HFF-Myc (cell line): ENCODE results near the gene NR0B2.
A peak's percentile ranks its signal among the peaks of the same experiment; 100 is the strongest.
"Not testable (repeated sequence)": the region's sequence is repeated elsewhere in the genome, so short reads cannot be mapped to it uniquely, and the experiment has no call there.

Experiments used
- DNase-seq: peaks from one replicate; pipeline ENCODE4 v3.0.0-alpha.2; 2011; ENCODE audit warnings: low read depth; ENCODE audit errors: extremely low read depth
- H3K4me3 ChIP-seq: replicated peaks from 2 replicates; pipeline ENCODE4 v1.5.1; 2011; ENCODE audit warnings: low read depth, mild to moderate bottlenecking, control low read depth, low read length
- TF ChIP-seq, protein P1 (sequence below): IDR thresholded peaks from 2 replicates; pipeline ENCODE4 v1.5.1; 2012; ENCODE audit warnings: mild to moderate bottlenecking, low read depth, low read length, control low read depth; ENCODE audit errors: missing control alignments

The NR0B2 gene

DNA sequence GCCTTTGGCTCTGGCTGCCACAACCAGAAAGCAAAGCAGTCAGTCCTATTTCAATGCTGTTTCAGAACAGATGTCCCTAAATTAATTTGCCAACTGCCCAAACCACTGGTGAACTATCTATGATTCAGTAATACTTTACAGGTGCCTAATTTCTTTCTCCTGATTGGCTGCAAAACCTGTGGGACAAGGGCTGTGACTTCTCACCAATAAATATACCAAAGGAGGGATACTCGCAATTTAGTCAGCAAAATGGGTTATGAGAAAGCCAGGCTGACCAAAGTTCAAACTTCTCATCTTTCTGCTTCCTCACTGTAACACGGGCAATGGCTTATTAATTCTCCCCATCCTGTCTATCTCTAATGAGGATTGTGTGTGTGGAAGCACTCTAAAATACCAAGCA lies 36.4 kb downstream of the NR0B2 start:
- TF ChIP-seq, protein P1, sequence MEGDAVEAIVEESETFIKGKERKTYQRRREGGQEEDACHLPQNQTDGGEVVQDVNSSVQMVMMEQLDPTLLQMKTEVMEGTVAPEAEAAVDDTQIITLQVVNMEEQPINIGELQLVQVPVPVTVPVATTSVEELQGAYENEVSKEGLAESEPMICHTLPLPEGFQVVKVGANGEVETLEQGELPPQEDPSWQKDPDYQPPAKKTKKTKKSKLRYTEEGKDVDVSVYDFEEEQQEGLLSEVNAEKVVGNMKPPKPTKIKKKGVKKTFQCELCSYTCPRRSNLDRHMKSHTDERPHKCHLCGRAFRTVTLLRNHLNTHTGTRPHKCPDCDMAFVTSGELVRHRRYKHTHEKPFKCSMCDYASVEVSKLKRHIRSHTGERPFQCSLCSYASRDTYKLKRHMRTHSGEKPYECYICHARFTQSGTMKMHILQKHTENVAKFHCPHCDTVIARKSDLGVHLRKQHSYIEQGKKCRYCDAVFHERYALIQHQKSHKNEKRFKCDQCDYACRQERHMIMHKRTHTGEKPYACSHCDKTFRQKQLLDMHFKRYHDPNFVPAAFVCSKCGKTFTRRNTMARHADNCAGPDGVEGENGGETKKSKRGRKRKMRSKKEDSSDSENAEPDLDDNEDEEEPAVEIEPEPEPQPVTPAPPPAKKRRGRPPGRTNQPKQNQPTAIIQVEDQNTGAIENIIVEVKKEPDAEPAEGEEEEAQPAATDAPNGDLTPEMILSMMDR = no peak
- H3K4me3 ChIP-seq = no peak overlapping the region
- no peak for DNase-seq

GRCh38 chr1:26874896-26875295 lies 38.9 kb downstream of the NR0B2 start:
- TF ChIP-seq, protein P1 = no peak
- DNase-seq = no peak
- H3K4me3 ChIP-seq = no peak overlapping the region

GRCh38 chr1:26873097-26873496 lies 40.7 kb downstream of the NR0B2 start:
- H3K4me3 ChIP-seq, DNase-seq: not testable (repeated sequence)

DNA sequence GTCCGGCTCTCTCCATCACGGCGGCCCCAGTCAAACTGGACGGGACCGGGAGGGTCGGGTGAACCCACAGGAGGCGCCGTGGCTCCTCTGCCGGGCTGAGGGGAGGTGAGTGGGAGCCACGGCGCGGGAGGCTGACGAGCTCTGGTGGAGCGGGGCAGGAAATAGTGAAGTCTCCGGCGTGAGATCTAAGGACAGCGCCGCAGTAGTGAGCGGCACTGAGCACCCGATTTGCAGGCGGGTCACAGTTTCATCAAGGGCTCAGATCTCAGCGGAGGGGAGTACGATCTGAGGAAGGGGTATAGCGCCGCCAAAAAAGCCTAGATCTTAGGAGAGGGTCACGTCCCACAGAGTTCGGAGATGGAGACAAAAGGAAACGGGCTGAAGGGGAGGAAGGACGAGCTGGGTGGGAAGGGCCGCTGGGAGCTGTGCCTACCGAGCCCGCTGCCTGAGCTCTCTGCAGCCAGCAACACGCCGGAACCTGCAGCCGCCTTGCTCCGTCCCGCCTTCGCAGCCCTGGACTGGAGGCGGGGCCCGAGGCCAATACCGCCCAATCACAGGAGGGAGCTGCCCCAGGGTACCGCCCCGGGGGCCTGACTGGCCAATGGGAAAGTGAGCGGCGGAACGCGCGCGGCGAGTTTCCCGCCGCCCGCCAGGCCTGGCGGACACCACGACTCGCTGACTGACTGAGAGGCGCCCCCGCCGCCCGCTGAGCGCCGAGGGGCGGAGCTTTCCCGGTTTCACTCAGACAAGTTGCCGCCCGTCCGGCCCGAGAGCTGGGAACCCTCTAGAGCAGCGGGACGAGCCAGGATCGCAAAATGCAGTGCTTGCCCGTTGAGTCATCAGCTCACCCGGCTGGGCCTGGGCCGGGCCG lies 48.9 kb downstream of the NR0B2 start:
- peak overlapping the region; percentile 59 for H3K4me3 ChIP-seq
- TF ChIP-seq, protein P1 = no peak

GRCh38 chr1:26863685-26864077 lies 50.1 kb downstream of the NR0B2 start:
- TF ChIP-seq, protein P1 = no peak
- H3K4me3 ChIP-seq = no peak overlapping the region; the same call in 1 of the 2 replicates
- DNase-seq = no peak

More for the DNA sequence above, 48.9 kb downstream of the NR0B2 start:
- peak; percentile 84 for DNase-seq

DNA sequence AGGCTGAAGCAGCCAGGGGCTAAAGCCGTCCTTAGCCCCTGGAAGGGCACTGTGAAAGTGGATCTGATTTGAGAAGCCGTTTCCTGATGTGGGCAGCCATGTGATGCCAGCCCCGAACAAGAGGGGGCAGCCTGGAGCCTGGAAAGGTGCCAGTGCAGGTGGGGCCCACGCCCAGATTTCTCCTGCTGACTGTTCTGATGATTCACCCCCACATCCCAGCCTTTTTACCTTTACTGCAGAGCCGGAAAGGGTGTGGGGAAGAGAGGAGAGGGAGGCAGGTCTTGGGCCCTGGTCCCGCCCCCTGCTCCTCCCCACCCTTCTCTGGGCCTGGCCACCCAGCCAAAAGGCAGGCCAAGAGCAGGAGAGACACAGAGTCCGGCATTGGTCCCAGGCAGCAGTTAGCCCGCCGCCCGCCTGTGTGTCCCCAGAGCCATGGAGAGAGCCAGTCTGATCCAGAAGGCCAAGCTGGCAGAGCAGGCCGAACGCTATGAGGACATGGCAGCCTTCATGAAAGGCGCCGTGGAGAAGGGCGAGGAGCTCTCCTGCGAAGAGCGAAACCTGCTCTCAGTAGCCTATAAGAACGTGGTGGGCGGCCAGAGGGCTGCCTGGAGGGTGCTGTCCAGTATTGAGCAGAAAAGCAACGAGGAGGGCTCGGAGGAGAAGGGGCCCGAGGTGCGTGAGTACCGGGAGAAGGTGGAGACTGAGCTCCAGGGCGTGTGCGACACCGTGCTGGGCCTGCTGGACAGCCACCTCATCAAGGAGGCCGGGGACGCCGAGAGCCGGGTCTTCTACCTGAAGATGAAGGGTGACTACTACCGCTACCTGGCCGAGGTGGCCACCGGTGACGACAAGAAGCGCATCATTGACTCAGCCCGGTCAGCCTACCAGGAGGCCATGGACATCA lies 50.7 kb downstream of the NR0B2 start, which contains the start of gene SFN:
Gene SFN (plus strand): TSS at position 369 of the 904 bp plus-strand sequence. CDS start 64 bp downstream, at position 433.
- peak within 1 kb of the TSS; percentile 59; the same call in 1 of the 2 replicates for H3K4me3 ChIP-seq
- no peak for DNase-seq
- TF ChIP-seq, protein P1 = peak; percentile 46
